Measurements from ENCODE around the gene SCO1.
"Not testable (repeated sequence)": the region's sequence is repeated elsewhere in the genome, so short reads cannot be mapped to it uniquely, and the experiment has no call there.

SCO1 gene

GRCh38 chr17:10731408-10731879 lies 34.1 kb upstream of the SCO1 start:
- no peaks in the 10 kb centered on the region for H3K36me3 Mint-ChIP-seq (ENCODE audit: low read depth)
- H3K27me3 Mint-ChIP-seq = peaks cover 4% of the 10 kb centered on the region
- peaks cover 30% of the 10 kb centered on the region for H3K4me1 Mint-ChIP-seq (ENCODE audit: low read depth)
- no peak for DNase-seq
- no peaks in the 10 kb centered on the region for H3K9me3 Mint-ChIP-seq
- H3K27ac Mint-ChIP-seq = peak overlapping the region; percentile 34
- peak overlapping the region; percentile 83 for H3K4me3 Mint-ChIP-seq

GRCh38 chr17:10730247-10730646 lies 32.9 kb upstream of the SCO1 start:
- Mint-ChIP-seq H3K27ac (peak overlapping the region; percentile 85), H3K4me1 (ENCODE audit: low read depth) (peaks cover 35% of the 10 kb centered on the region)
- H3K27me3 Mint-ChIP-seq = not testable (repeated sequence)

GRCh38 chr17:10729334-10730193 lies 32.2 kb upstream of the SCO1 start, which contains the start of gene TMEM220:
Gene TMEM220, minus strand, starts transcription at chr17:10730023. Its CDS starts 172 bp downstream, at chr17:10729851.
- Mint-ChIP-seq H3K9me3 (no peaks in the 10 kb centered on the region), H3K27me3 (peaks cover 3% of the 10 kb centered on the region), H3K27ac (peak within 1 kb of the TSS; percentile 85), H3K36me3 (ENCODE audit: low read depth) (peaks cover 2% of the 10 kb centered on the region), H3K4me1 (ENCODE audit: low read depth) (peaks cover 35% of the 10 kb centered on the region), H3K4me3 (peak within 1 kb of the TSS; percentile 83)
- DNase-seq = peak; percentile 75

More at GRCh38 chr17:10730247-10730646, 32.9 kb upstream of the SCO1 start:
- not testable (repeated sequence) for H3K36me3 Mint-ChIP-seq (ENCODE audit: low read depth); H3K9me3 Mint-ChIP-seq
- DNase-seq = peak; percentile 49
- peak overlapping the region; percentile 83 for H3K4me3 Mint-ChIP-seq

GRCh38 chr17:10728331-10728892 lies 31.1 kb upstream of the SCO1 start:
- peaks cover 35% of the 10 kb centered on the region for H3K4me1 Mint-ChIP-seq (ENCODE audit: low read depth)
- no peak overlapping the region for H3K4me3 Mint-ChIP-seq
- H3K9me3 Mint-ChIP-seq = no peaks in the 10 kb centered on the region
- no peak overlapping the region for H3K27ac Mint-ChIP-seq
- DNase-seq = no peak
- no peaks in the 10 kb centered on the region for H3K27me3 Mint-ChIP-seq
- peaks cover 4% of the 10 kb centered on the region for H3K36me3 Mint-ChIP-seq (ENCODE audit: low read depth)

- peak overlapping the region; percentile 19 for H3K27ac Mint-ChIP-seq
- H3K27me3 Mint-ChIP-seq = no peaks in the 10 kb centered on the region
- no peaks in the 10 kb centered on the region for H3K9me3 Mint-ChIP-seq
- peaks cover 35% of the 10 kb centered on the region for H3K4me1 Mint-ChIP-seq (ENCODE audit: low read depth)
- H3K4me3 Mint-ChIP-seq = no peak overlapping the region
- DNase-seq = no peak
- H3K36me3 Mint-ChIP-seq (ENCODE audit: low read depth) = peaks cover 8% of the 10 kb centered on the region
Observed at GRCh38 chr17:10727192-10727591, 29.9 kb upstream of the SCO1 start.

GRCh38 chr17:10726196-10726595 lies 28.9 kb upstream of the SCO1 start:
- DNase-seq = no peak
- H3K36me3 Mint-ChIP-seq (ENCODE audit: low read depth) = peaks cover 8% of the 10 kb centered on the region
- no peak overlapping the region for H3K4me3 Mint-ChIP-seq
- H3K27me3 Mint-ChIP-seq = no peaks in the 10 kb centered on the region
- no peak overlapping the region for H3K27ac Mint-ChIP-seq
- H3K4me1 Mint-ChIP-seq (ENCODE audit: low read depth) = peaks cover 34% of the 10 kb centered on the region
- H3K9me3 Mint-ChIP-seq = no peaks in the 10 kb centered on the region

GRCh38 chr17:10725262-10725661 lies 27.9 kb upstream of the SCO1 start:
- no peak for DNase-seq
- Mint-ChIP-seq H3K36me3 (ENCODE audit: low read depth) (peaks cover 8% of the 10 kb centered on the region), H3K4me3 (no peak overlapping the region), H3K9me3 (no peaks in the 10 kb centered on the region), H3K27ac (no peak overlapping the region), H3K27me3 (no peaks in the 10 kb centered on the region), H3K4me1 (ENCODE audit: low read depth) (peaks cover 26% of the 10 kb centered on the region)

- Mint-ChIP-seq H3K4me3 (no peak overlapping the region), H3K27ac (no peak overlapping the region), H3K27me3 (no peaks in the 10 kb centered on the region), H3K4me1 (ENCODE audit: low read depth) (peaks cover 22% of the 10 kb centered on the region), H3K36me3 (ENCODE audit: low read depth) (peaks cover 8% of the 10 kb centered on the region), H3K9me3 (no peaks in the 10 kb centered on the region)
- no peak for DNase-seq
Observed at GRCh38 chr17:10724546-10725195, 27.3 kb upstream of the SCO1 start.

GRCh38 chr17:10718547-10718946 lies 21.2 kb upstream of the SCO1 start:
- H3K36me3 Mint-ChIP-seq (ENCODE audit: low read depth) = peaks cover 40% of the 10 kb centered on the region
- no peak overlapping the region for H3K4me3 Mint-ChIP-seq
- no peaks in the 10 kb centered on the region for H3K9me3 Mint-ChIP-seq
- DNase-seq = no peak
- H3K4me1 Mint-ChIP-seq (ENCODE audit: low read depth) = peaks cover 7% of the 10 kb centered on the region
- H3K27me3 Mint-ChIP-seq = no peaks in the 10 kb centered on the region
- H3K27ac Mint-ChIP-seq = no peak overlapping the region

- peaks cover 53% of the 10 kb centered on the region for H3K36me3 Mint-ChIP-seq (ENCODE audit: low read depth)
- no peak overlapping the region for H3K27ac Mint-ChIP-seq
- no peaks in the 10 kb centered on the region for H3K27me3 Mint-ChIP-seq
- H3K9me3 Mint-ChIP-seq = no peaks in the 10 kb centered on the region
- no peak overlapping the region for H3K4me3 Mint-ChIP-seq
- H3K4me1 Mint-ChIP-seq (ENCODE audit: low read depth) = peaks cover 7% of the 10 kb centered on the region
- DNase-seq = no peak
Observed at GRCh38 chr17:10716218-10716617, 18.9 kb upstream of the SCO1 start.

- Mint-ChIP-seq H3K27ac (no peak overlapping the region), H3K36me3 (ENCODE audit: low read depth) (peaks cover 71% of the 10 kb centered on the region), H3K4me3 (no peak overlapping the region), H3K27me3 (no peaks in the 10 kb centered on the region), H3K9me3 (no peaks in the 10 kb centered on the region), H3K4me1 (ENCODE audit: low read depth) (peaks cover 9% of the 10 kb centered on the region)
- DNase-seq = no peak
Observed at GRCh38 chr17:10713318-10713717, 16.0 kb upstream of the SCO1 start.

GRCh38 chr17:10705727-10706126 lies 8.4 kb upstream of the SCO1 start:
- H3K27me3 Mint-ChIP-seq = no peaks in the 10 kb centered on the region
- peak overlapping the region; percentile 65 for H3K27ac Mint-ChIP-seq
- DNase-seq = no peak
- H3K4me1 Mint-ChIP-seq (ENCODE audit: low read depth) = peaks cover 53% of the 10 kb centered on the region
- H3K9me3 Mint-ChIP-seq = no peaks in the 10 kb centered on the region
- H3K36me3 Mint-ChIP-seq (ENCODE audit: low read depth) = peaks cover 82% of the 10 kb centered on the region
- no peak overlapping the region for H3K4me3 Mint-ChIP-seq

GRCh38 chr17:10702574-10702973 lies 5.2 kb upstream of the SCO1 start:
- Mint-ChIP-seq H3K27me3 (no peaks in the 10 kb centered on the region), H3K9me3 (no peaks in the 10 kb centered on the region), H3K36me3 (ENCODE audit: low read depth) (peaks cover 69% of the 10 kb centered on the region), H3K4me3 (peak overlapping the region; percentile 19), H3K4me1 (ENCODE audit: low read depth) (peaks cover 62% of the 10 kb centered on the region), H3K27ac (peak overlapping the region; percentile 84)
- no peak for DNase-seq

- peak overlapping the region; percentile 94 for H3K27ac Mint-ChIP-seq
- H3K4me1 Mint-ChIP-seq (ENCODE audit: low read depth) = peaks cover 60% of the 10 kb centered on the region
- DNase-seq = no peak
Observed at GRCh38 chr17:10699856-10700255, 2.5 kb upstream of the SCO1 start.

More at GRCh38 chr17:10699856-10700255, 2.5 kb upstream of the SCO1 start:
- Mint-ChIP-seq H3K4me3 (peak overlapping the region; percentile 71), H3K9me3 (no peaks in the 10 kb centered on the region), H3K27me3 (no peaks in the 10 kb centered on the region), H3K36me3 (ENCODE audit: low read depth) (peaks cover 66% of the 10 kb centered on the region)
